ENCODE data around the gene CCDC63. TPM values are rescaled to one million over a fixed set of nuclear protein-coding genes. Genes with fewer than 3 reads are reported as not detected.

CCDC63 gene
- polyA plus RNA-seq, 1 of the 3 experiments (the other 2 are of a cell fraction): not detected

- H3K27me3 ChIP-seq (ENCODE audit: insufficient read depth): no peaks in the 10 kb centered on the region
- CTCF ChIA-PET: interaction anchor here (0.6 to 1.4 kb wide), 2 partner anchors 13 to 61 kb away, joined by 3 to 7 read pairs; no protein-coding TSS in a partner anchor
- no peaks in the 10 kb centered on the region for H3K9me2 ChIP-seq
- 84% methylated on average over 5 of the region's 5 CpGs for WGBS (ENCODE audit: low lambda C conversion rate)
- H3K36me3 ChIP-seq (replicated peaks in 1 of 2; ENCODE audit: control insufficient read depth in 1 of 2, insufficient read depth in 2 of 2, low read length in 1 of 2): no peaks in the 10 kb centered on the region
- DNase-seq: no peak
- H3K9ac ChIP-seq: no peak overlapping the region
- H3K27ac ChIP-seq (ENCODE audit: low read depth in 2 of 2, low read length in 1 of 2): no peak overlapping the region
- POLR2A ChIA-PET: no interaction called here
- no peaks in the 10 kb centered on the region for H3K79me2 ChIP-seq (ENCODE audit: insufficient read depth)
- no peak overlapping the region for H2AFZ ChIP-seq (ENCODE audit: low read depth)
- no peak overlapping the region for H3K4me3 ChIP-seq (ENCODE audit: low read depth in 2 of 2, low read length in 1 of 2)
- H3K4me1 ChIP-seq (ENCODE audit: control insufficient read depth in 1 of 2, insufficient read depth in 2 of 2, low read depth in 1 of 2, low read length in 1 of 2): no peaks in the 10 kb centered on the region; a peak in 1 of 4 replicates
- H3K4me2 ChIP-seq: no peak overlapping the region
- H3K9me3 ChIP-seq: no peaks in the 10 kb centered on the region
- TF ChIP-seq EZH2phosphoT487 (IDR thresholded peaks at IDR 0.05; ENCODE audit: borderline replicate concordance, low read depth) (no peak), SIN3A (IDR thresholded peaks at IDR 0.05; ENCODE audit: borderline replicate concordance, low read depth, low read length) (no peak), YY1 (IDR thresholded peaks at IDR 0.05; ENCODE audit: low read depth) (no peak), FOSL2 (IDR thresholded peaks at IDR 0.05; ENCODE audit: borderline replicate concordance, low read depth) (no peak), EP300 (IDR thresholded peaks at IDR 0.05; ENCODE audit: borderline replicate concordance in 1 of 2, low read depth in 1 of 2, low read length in 1 of 2) (no peak), NRF1 (IDR thresholded peaks at IDR 0.05; ENCODE audit: low read depth, low read length) (no peak), IRF3 (IDR thresholded peaks at IDR 0.05; ENCODE audit: low read depth, low read length) (no peak), CHD2 (IDR thresholded peaks at IDR 0.05; ENCODE audit: low read length, partially characterized antibody) (no peak), NFIC (IDR thresholded peaks at IDR 0.05; ENCODE audit: borderline replicate concordance) (no peak), RFX5 (IDR thresholded peaks at IDR 0.05; ENCODE audit: low read length) (no peak), RAD21 (IDR thresholded peaks at IDR 0.05; ENCODE audit: low read length) (no peak), MXI1 (IDR thresholded peaks at IDR 0.05; ENCODE audit: low read depth, low read length) (no peak), FOXM1 (IDR thresholded peaks at IDR 0.05; ENCODE audit: low read depth) (no peak)
- TF ChIP-seq, protein P1, sequence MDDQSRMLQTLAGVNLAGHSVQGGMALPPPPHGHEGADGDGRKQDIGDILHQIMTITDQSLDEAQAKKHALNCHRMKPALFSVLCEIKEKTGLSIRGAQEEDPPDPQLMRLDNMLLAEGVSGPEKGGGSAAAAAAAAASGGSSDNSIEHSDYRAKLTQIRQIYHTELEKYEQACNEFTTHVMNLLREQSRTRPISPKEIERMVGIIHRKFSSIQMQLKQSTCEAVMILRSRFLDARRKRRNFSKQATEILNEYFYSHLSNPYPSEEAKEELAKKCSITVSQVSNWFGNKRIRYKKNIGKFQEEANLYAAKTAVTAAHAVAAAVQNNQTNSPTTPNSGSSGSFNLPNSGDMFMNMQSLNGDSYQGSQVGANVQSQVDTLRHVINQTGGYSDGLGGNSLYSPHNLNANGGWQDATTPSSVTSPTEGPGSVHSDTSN (IDR thresholded peaks at IDR 0.05): no peak
- TF ChIP-seq, protein P2, sequence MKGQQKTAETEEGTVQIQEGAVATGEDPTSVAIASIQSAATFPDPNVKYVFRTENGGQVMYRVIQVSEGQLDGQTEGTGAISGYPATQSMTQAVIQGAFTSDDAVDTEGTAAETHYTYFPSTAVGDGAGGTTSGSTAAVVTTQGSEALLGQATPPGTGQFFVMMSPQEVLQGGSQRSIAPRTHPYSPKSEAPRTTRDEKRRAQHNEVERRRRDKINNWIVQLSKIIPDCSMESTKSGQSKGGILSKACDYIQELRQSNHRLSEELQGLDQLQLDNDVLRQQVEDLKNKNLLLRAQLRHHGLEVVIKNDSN (IDR thresholded peaks at IDR 0.05; ENCODE audit: borderline replicate concordance, low read depth): no peak
- H4K20me1 ChIP-seq (ENCODE audit: insufficient read depth): no peaks in the 10 kb centered on the region
- H3F3A ChIP-seq (replicated peaks; ENCODE audit: insufficient read depth): no peaks in the 10 kb centered on the region
These were observed 59.7 kb downstream of the CCDC63 start for GRCh38 chr12:110906516-110906915.

DNA sequence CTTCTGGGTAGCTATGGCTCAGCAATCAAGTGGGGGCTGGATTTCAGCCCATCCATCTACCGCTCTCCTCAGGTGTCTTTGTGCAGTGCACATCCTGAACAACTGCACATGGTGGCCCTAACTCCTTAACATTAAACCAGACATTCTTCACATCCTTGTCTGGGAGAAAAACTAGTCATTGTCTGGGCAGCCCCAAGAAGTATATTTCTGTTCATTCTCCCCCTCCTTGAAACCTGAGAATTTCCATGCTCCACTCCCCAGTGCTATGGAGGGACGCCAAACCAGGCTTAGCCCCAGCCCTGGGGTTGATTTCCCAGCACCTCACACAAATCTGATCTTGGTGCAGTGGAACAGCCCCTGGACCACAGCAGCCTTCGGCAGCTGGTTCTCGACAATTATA, 60.2 kb downstream of the CCDC63 start:
- POLR2A ChIA-PET: no interaction called here
- DNase-seq: no peak
- 81% methylated on average over 4 of the region's 4 CpGs for WGBS (ENCODE audit: low lambda C conversion rate)
- no peaks in the 10 kb centered on the region for H3K27me3 ChIP-seq (ENCODE audit: insufficient read depth)
- H3K79me2 ChIP-seq (ENCODE audit: insufficient read depth): no peaks in the 10 kb centered on the region
- no peak overlapping the region for H3K27ac ChIP-seq (ENCODE audit: low read depth in 2 of 2, low read length in 1 of 2)
- CTCF ChIA-PET: interaction anchor here (0.6 to 1.4 kb wide), 3 partner anchors 13 to 61 kb away, joined by 3 to 7 read pairs (median 3); no protein-coding TSS in a partner anchor
- TF ChIP-seq POLR2AphosphoS5 (IDR thresholded peaks at IDR 0.05; ENCODE audit: low read depth, low read length) (no peak), GABPA (IDR thresholded peaks at IDR 0.05; ENCODE audit: low read depth) (no peak), JUND (IDR thresholded peaks at IDR 0.05) (no peak), FOSL2 (IDR thresholded peaks at IDR 0.05; ENCODE audit: borderline replicate concordance, low read depth) (no peak), SIN3A (IDR thresholded peaks at IDR 0.05; ENCODE audit: borderline replicate concordance, low read depth, low read length) (no peak), IRF3 (IDR thresholded peaks at IDR 0.05; ENCODE audit: low read depth, low read length) (no peak), ELF1 (IDR thresholded peaks at IDR 0.05) (no peak), SMC3 (IDR thresholded peaks at IDR 0.05; ENCODE audit: low read depth, low read length) (no peak), MXI1 (IDR thresholded peaks at IDR 0.05; ENCODE audit: low read depth, low read length) (no peak)
- TF ChIP-seq, protein P3, sequence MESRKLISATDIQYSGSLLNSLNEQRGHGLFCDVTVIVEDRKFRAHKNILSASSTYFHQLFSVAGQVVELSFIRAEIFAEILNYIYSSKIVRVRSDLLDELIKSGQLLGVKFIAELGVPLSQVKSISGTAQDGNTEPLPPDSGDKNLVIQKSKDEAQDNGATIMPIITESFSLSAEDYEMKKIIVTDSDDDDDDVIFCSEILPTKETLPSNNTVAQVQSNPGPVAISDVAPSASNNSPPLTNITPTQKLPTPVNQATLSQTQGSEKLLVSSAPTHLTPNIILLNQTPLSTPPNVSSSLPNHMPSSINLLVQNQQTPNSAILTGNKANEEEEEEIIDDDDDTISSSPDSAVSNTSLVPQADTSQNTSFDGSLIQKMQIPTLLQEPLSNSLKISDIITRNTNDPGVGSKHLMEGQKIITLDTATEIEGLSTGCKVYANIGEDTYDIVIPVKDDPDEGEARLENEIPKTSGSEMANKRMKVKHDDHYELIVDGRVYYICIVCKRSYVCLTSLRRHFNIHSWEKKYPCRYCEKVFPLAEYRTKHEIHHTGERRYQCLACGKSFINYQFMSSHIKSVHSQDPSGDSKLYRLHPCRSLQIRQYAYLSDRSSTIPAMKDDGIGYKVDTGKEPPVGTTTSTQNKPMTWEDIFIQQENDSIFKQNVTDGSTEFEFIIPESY (IDR thresholded peaks at IDR 0.05; ENCODE audit: borderline replicate concordance, low read depth): no peak
- TF ChIP-seq, protein P2 (IDR thresholded peaks at IDR 0.05; ENCODE audit: borderline replicate concordance, low read depth): no peak
- H3K36me3 ChIP-seq (replicated peaks in 1 of 2; ENCODE audit: control insufficient read depth in 1 of 2, insufficient read depth in 2 of 2, low read length in 1 of 2): no peaks in the 10 kb centered on the region
- H2AFZ ChIP-seq (ENCODE audit: low read depth): no peak overlapping the region
- no peaks in the 10 kb centered on the region for H3F3A ChIP-seq (replicated peaks; ENCODE audit: insufficient read depth)
- H3K9ac ChIP-seq: no peak overlapping the region
- H3K4me3 ChIP-seq (ENCODE audit: low read depth in 2 of 2, low read length in 1 of 2): no peak overlapping the region
- H4K20me1 ChIP-seq (ENCODE audit: insufficient read depth): no peaks in the 10 kb centered on the region
- no peaks in the 10 kb centered on the region for H3K9me2 ChIP-seq
- no peak overlapping the region for H3K4me2 ChIP-seq
- no peaks in the 10 kb centered on the region; a peak in 1 of 4 replicates for H3K4me1 ChIP-seq (ENCODE audit: control insufficient read depth in 1 of 2, insufficient read depth in 2 of 2, low read depth in 1 of 2, low read length in 1 of 2)
- no peaks in the 10 kb centered on the region for H3K9me3 ChIP-seq

Measured in SK-N-SH (cell line).